Activated naive CD4-positive, alpha-beta T cell treated with anti-CD3 and anti-CD28 coated beads, Interleukin-2, amount 50 U/mL, for 24 hours (primary cell): ENCODE data around the gene PSAP.
"Not testable (repeated sequence)": the region's sequence is repeated elsewhere in the genome, so short reads cannot be mapped to it uniquely, and the experiment has no call there.

Experiments
- H3K27ac Mint-ChIP-seq: one replicate; pipeline ENCODE4 v1.8.0; 2021; ENCODE audit warnings: mild to moderate bottlenecking, mixed read lengths
- H3K27me3 Mint-ChIP-seq: one replicate; pipeline ENCODE4 v1.8.0; 2021; ENCODE audit warnings: mixed read lengths
- H3K36me3 Mint-ChIP-seq: one replicate; pipeline ENCODE4 v1.8.0; 2021; ENCODE audit warnings: mixed read lengths
- H3K4me1 Mint-ChIP-seq: one replicate; pipeline ENCODE4 v1.8.0; 2021; ENCODE audit warnings: mixed read lengths
- H3K4me3 Mint-ChIP-seq: one replicate; pipeline ENCODE4 v1.8.0; 2021; ENCODE audit warnings: mild to moderate bottlenecking, mixed read lengths
- H3K9me3 Mint-ChIP-seq: one replicate; pipeline ENCODE4 v1.8.0; 2021; ENCODE audit warnings: mixed read lengths

Gene PSAP

GRCh38 chr10:71880425-71881306 lies 29.6 kb upstream of the PSAP start:
- H3K4me1 Mint-ChIP-seq, result peaks cover 37% of the 10 kb centered on the region

GRCh38 chr10:71878327-71879034 lies 27.4 kb upstream of the PSAP start:
- H3K27me3 Mint-ChIP-seq, result no peaks in the 10 kb centered on the region
- no peaks in the 10 kb centered on the region for H3K9me3 Mint-ChIP-seq
- peak overlapping the region; percentile 35 for H3K27ac Mint-ChIP-seq
- H3K36me3 Mint-ChIP-seq, result no peaks in the 10 kb centered on the region
- H3K4me1 Mint-ChIP-seq, result peaks cover 30% of the 10 kb centered on the region
- H3K4me3 Mint-ChIP-seq, result peak overlapping the region; percentile 51

More at GRCh38 chr10:71880425-71881306, 29.6 kb upstream of the PSAP start:
- H3K4me3 Mint-ChIP-seq, result no peak overlapping the region
- no peaks in the 10 kb centered on the region for H3K9me3 Mint-ChIP-seq
- H3K27ac Mint-ChIP-seq, result no peak overlapping the region
- H3K27me3 Mint-ChIP-seq, result no peaks in the 10 kb centered on the region
- no peaks in the 10 kb centered on the region for H3K36me3 Mint-ChIP-seq

- Mint-ChIP-seq H3K9me3 (no peaks in the 10 kb centered on the region), H3K27me3 (no peaks in the 10 kb centered on the region), H3K4me1 (peaks cover 23% of the 10 kb centered on the region), H3K4me3 (no peak overlapping the region), H3K27ac (no peak overlapping the region), H3K36me3 (no peaks in the 10 kb centered on the region)
Observed at GRCh38 chr10:71877821-71878220, 26.8 kb upstream of the PSAP start.

GRCh38 chr10:71874680-71875354 lies 23.8 kb upstream of the PSAP start:
- not testable (repeated sequence) for H3K9me3 Mint-ChIP-seq, H3K27me3 Mint-ChIP-seq, H3K4me3 Mint-ChIP-seq, H3K27ac Mint-ChIP-seq, H3K36me3 Mint-ChIP-seq
- H3K4me1 Mint-ChIP-seq, result peaks cover 21% of the 10 kb centered on the region

GRCh38 chr10:71873582-71874211 lies 22.6 kb upstream of the PSAP start:
- no peaks in the 10 kb centered on the region for H3K27me3 Mint-ChIP-seq
- H3K4me3 Mint-ChIP-seq, result no peak overlapping the region
- H3K36me3 Mint-ChIP-seq, result no peaks in the 10 kb centered on the region
- no peak overlapping the region for H3K27ac Mint-ChIP-seq
- peaks cover 15% of the 10 kb centered on the region for H3K4me1 Mint-ChIP-seq
- H3K9me3 Mint-ChIP-seq, result no peaks in the 10 kb centered on the region

GRCh38 chr10:71869601-71870000 lies 18.6 kb upstream of the PSAP start:
- not testable (repeated sequence) for H3K9me3 Mint-ChIP-seq, H3K36me3 Mint-ChIP-seq, H3K4me1 Mint-ChIP-seq, H3K27me3 Mint-ChIP-seq, H3K4me3 Mint-ChIP-seq, H3K27ac Mint-ChIP-seq

- no peaks in the 10 kb centered on the region for H3K4me1 Mint-ChIP-seq
- no peaks in the 10 kb centered on the region for H3K27me3 Mint-ChIP-seq
- no peaks in the 10 kb centered on the region for H3K9me3 Mint-ChIP-seq
- H3K4me3 Mint-ChIP-seq, result no peak overlapping the region
- no peaks in the 10 kb centered on the region for H3K36me3 Mint-ChIP-seq
- H3K27ac Mint-ChIP-seq, result no peak overlapping the region
Observed at GRCh38 chr10:71868192-71868697, 17.2 kb upstream of the PSAP start.

GRCh38 chr10:71865561-71866041 lies 14.6 kb upstream of the PSAP start:
- Mint-ChIP-seq H3K27me3 (no peaks in the 10 kb centered on the region), H3K4me1 (no peaks in the 10 kb centered on the region), H3K27ac (no peak overlapping the region), H3K36me3 (no peaks in the 10 kb centered on the region), H3K4me3 (no peak overlapping the region), H3K9me3 (no peaks in the 10 kb centered on the region)

- Mint-ChIP-seq H3K4me3 (no peak overlapping the region), H3K27me3 (no peaks in the 10 kb centered on the region), H3K36me3 (no peaks in the 10 kb centered on the region), H3K4me1 (no peaks in the 10 kb centered on the region), H3K27ac (no peak overlapping the region), H3K9me3 (no peaks in the 10 kb centered on the region)
Observed at GRCh38 chr10:71864911-71865361, 13.9 kb upstream of the PSAP start.

- no peak overlapping the region for H3K4me3 Mint-ChIP-seq
- H3K4me1 Mint-ChIP-seq, result no peaks in the 10 kb centered on the region
- no peak overlapping the region for H3K27ac Mint-ChIP-seq
- H3K27me3 Mint-ChIP-seq, result no peaks in the 10 kb centered on the region
- no peaks in the 10 kb centered on the region for H3K9me3 Mint-ChIP-seq
- H3K36me3 Mint-ChIP-seq, result no peaks in the 10 kb centered on the region
Observed at GRCh38 chr10:71863203-71863602, 12.2 kb upstream of the PSAP start.

- Mint-ChIP-seq H3K9me3 (no peaks in the 10 kb centered on the region), H3K27me3 (no peaks in the 10 kb centered on the region), H3K27ac (no peak overlapping the region), H3K36me3 (no peaks in the 10 kb centered on the region), H3K4me1 (no peaks in the 10 kb centered on the region), H3K4me3 (no peak overlapping the region)
Observed at GRCh38 chr10:71860243-71861029, 9.4 kb upstream of the PSAP start.

GRCh38 chr10:71857934-71858890 lies 7.2 kb upstream of the PSAP start:
- Mint-ChIP-seq H3K9me3 (no peaks in the 10 kb centered on the region), H3K4me3 (no peak overlapping the region)

GRCh38 chr10:71856619-71857018 lies 5.6 kb upstream of the PSAP start:
- H3K27ac Mint-ChIP-seq, result no peak overlapping the region
- H3K4me1 Mint-ChIP-seq, result no peaks in the 10 kb centered on the region
- H3K4me3 Mint-ChIP-seq, result no peak overlapping the region
- H3K36me3 Mint-ChIP-seq, result no peaks in the 10 kb centered on the region
- no peaks in the 10 kb centered on the region for H3K27me3 Mint-ChIP-seq
- no peaks in the 10 kb centered on the region for H3K9me3 Mint-ChIP-seq

More at GRCh38 chr10:71857934-71858890, 7.2 kb upstream of the PSAP start:
- Mint-ChIP-seq H3K4me1 (no peaks in the 10 kb centered on the region), H3K27me3 (no peaks in the 10 kb centered on the region), H3K36me3 (no peaks in the 10 kb centered on the region), H3K27ac (no peak overlapping the region)

- Mint-ChIP-seq H3K27ac (no peak overlapping the region), H3K4me3 (no peak overlapping the region), H3K36me3 (no peaks in the 10 kb centered on the region), H3K9me3 (no peaks in the 10 kb centered on the region), H3K4me1 (peaks cover 17% of the 10 kb centered on the region), H3K27me3 (no peaks in the 10 kb centered on the region)
Observed at GRCh38 chr10:71854031-71854430, 3.0 kb upstream of the PSAP start.
